HG02642 (cell line): ENCODE results near the gene AKAP3.

Experiments
- ATAC-seq: cut with Tn5 transposase; IDR thresholded peaks from one replicate; pipeline ENCODE4 v1.9.1; 2021; ENCODE audit warnings: mild to moderate bottlenecking; ENCODE audit not compliant: unreplicated experiment, poor library complexity

Gene AKAP3

DNA sequence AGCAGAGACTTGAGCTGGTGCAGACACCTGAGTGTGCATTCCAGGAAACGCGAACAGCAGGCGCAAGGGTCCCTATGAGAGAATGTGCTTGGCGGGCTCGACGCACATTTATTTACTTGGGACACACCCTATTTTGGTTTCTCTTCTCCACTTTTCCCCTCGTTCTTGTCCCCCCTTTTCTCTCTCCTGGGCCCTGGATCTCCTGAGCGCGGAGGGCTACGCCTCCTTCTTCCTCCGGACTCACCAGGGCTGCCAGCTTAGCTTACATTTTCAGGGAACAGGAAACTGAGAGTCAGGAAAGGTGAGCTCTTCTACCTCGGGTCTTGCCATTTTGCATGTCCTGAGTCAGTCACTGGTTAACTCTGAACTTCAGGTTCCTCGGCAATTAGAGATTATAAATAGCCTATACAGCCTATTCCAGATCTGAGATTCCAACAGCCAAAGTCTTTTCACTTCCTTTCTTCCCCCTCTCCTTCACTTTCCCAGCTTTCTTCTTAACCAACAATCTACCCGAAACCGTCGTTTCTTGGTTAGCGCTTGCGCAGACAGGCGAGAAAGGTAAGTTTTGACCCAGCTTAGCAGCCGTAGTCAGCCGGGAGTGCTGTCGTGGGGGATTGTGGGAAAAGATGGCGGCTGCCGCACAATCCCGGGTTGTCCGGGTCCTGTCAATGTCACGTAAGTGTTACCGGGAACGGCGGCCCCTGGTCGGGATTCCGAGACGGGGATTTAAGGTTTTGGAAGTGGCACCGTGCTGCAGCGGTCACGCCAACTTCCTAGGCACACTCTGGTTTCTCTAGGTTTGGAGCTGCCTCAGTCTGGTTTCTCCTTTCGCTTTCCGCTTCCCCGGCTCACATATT lies at the start of gene AKAP3, which contains the start of gene NDUFA9:
Gene AKAP3 (minus strand): TSS at position 551 of the 857 bp plus-strand sequence. CDS start 10,855 bp downstream, outside the sequence.
Gene NDUFA9 (plus strand): TSS at position 614 of the 857 bp plus-strand sequence. CDS start 13 bp downstream, at position 627.
- peak; percentile 89 for ATAC-seq

DNA sequence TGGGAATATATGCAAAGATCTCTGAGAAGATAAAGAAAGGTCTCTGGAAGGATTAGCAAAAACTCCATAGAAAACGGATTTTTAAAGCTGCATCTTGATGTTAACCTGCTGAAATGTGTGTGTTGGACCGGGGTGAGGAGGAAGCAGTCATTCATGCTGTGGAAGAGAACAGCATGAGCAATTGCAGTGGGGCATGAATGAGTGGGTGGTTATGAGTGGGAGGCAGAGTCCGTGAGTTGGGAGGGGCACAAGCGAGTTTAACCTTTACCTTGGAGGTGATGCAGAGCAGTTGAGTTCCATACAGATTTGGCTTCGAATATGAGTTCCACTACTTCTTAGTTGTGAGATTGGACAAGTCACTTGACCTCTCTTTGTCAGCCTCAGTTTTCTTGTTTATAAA lies 41.9 kb upstream of the AKAP3 start:
- no peak for ATAC-seq

DNA sequence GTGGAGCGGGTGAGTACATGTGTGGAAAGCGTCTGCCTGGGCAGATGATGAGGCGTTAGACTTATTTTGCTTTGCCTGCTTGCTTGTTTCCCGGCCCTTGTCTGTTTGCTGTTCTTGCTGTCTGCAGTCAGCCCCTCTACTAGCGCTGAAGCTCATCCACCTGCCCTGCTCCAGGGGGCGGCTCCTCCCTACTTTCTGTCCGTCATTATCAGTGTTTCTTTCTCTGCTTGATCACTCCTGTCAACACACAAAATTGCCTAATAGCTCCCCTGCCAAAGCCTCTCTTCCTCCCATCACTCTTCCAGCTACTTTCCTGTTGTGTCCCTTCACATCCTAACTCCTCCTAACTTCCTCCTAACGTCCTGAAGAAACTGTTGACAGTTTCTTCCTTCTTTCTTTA lies 36.5 kb upstream of the AKAP3 start:
- ATAC-seq: no peak

DNA sequence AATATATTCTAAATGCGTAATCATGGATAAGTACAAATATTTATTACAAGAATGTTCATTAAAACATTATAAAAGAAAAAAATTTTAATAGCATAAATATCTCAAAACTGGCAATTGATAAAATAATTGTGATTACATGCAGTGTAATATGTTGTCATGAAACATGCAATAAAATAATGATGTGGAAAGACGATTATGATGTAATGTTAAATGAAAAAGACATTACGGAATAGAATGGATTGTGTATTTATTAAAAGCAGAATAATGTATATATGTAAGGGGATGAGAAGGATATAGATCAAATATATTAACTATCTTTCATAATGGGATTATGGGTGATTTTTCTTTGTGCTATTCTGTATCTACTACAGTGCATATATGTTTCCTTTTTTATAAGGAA lies 32.9 kb upstream of the AKAP3 start:
- no peak for ATAC-seq

DNA sequence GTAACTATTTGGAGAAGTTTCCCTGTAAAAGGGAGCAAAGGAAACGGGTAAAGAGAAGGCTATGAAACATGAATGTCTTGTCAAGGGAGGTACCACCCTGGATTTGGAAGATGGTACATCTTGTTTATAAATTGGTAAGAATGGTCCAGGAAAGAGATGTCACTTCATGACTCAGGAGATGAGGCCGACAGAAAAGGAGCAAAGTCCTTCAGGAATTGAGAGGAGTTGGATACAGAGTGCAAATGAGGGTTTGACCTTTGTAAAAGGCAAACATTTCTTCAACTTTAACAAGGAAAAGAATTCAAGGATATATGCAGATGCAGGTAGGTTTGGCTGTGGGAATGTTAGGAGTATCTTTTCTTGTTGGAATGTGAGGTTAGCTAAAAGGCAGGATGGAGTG lies 30.9 kb upstream of the AKAP3 start:
- ATAC-seq: no peak

DNA sequence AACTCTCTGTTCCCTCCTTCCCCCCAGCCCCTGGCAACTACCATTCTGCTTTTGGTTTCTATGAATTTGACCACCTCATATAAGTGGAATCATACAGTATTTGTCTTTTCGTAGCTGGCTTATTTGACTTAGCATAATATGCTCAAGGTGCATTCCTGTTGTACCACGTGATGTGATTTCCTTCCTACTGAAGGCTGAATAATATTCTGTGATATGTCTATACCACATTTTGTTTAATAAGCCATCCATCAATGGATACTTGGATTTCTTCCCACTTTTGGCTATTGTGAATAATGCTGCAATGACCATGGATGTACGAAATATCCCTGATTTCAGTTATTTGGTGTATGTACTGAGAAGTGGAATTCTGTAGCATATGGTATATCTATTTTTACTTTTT lies 16.4 kb upstream of the AKAP3 start:
- no peak for ATAC-seq

DNA sequence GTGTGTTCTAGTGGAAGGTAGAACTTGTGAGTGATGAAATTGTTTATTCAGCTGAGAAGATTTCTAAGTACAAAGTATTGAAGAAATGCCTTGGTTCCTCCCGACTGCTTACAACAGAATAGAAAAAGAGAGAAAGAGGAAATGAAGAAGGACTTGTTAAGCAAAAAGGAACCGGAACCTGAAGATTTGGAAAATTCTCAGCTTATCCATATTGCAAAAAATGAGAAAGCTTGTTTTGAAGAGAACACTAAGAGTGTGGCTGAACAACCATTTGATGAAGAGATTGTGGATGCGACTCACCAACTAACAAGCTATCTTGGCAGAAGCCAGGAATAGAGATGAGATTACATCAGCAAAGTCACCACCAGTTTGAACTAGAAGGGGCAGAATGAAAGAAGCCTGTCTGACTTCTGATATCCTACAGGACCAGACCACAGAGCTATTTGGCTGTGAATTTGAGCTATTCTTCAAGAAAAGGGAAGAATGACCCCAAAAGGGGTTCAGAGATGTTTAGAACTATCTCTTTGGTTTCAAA lies 15.2 kb upstream of the AKAP3 start:
- no peak for ATAC-seq

DNA sequence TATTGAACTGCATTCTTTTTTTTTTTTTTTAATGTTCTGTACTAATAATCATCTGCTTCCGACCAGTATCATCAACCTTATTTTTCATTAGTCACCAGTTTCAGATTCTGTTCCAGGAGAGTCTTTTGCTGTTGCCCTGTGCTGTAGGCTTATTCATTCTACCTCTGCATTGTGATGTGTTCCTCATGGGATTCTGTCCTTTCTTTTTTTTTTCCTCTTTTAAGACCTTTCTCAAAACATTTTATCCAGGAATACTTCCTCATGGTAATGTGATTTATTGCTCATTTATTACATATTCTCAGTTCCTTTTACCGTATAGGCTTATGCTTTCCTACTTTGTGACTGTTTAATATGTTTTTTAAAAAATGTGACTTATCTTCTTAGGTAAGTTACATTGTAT lies 4.8 kb upstream of the AKAP3 start:
- ATAC-seq: no peak

DNA sequence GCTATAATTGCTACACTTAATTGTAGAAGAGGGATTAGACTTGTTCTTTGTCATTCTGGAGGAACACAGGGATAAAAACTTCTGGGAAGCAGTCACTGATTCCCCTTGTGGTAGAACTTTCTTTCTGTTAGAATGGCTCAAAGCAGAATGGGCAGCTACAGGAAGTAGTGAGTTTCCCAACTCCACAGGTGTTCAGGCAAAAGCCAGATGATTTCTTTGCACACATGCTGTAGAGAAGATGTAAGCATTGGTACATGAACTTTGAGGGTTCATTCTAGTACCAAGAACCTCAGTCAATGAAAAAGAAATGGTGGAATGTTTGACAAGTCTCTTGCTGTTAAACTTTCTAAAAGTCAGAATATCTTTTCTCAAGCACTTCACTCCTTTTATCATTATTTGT lies 4.4 kb upstream of the AKAP3 start:
- ATAC-seq: no peak

DNA sequence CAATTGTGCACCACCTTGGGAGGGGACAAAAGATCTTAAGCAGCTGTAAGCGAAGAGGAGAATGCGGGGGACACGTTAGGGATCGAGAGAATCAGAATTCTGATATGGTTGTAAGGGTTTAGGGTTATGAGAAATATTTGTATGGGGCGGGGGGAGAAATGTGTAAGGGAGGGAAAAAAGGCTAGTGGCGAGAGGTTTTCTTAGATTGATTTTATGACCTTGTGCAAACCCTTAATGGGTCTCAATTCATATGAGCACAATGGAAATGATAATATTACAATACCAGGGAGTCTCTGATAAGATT lies 459 bp upstream of the AKAP3 start:
- no peak for ATAC-seq

DNA sequence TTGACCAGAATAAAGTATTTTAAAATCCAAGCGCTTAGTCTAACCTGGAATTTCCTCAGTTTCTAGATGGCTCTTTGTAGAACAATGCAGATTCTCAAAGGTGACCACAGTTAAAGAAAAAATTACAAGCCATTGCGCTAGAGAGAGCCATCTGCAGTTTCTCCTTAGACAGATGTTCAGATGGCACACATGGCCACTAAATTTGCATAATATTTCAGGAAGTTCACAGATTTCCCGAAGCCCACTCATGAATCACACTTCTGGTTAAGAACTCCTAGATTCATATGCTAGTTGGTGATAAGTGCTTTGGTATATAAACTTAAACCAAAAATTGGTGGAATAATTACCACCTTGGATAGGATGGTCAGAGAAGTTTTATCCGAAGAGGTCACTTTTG lies 749 bp downstream of the AKAP3 start:
- no peak for ATAC-seq

DNA sequence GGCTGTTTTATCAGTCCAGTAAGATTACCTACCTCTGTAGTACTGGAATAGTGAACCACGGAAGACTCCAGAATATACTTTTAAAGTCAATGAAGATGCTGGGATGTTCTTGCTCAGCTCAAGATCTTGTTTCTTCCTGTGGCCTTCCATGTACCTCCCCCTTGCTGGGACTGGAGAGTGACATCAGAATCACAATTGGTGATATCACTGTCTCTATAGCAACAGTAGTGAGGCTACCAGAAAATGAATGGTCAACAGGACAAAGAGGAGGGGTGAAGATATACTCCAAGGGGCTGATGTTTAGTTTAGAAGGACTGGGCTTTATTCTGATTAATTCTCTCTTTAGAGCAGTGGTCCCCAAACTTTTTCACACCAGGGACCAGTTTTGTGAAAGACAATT lies 3.8 kb downstream of the AKAP3 start:
- ATAC-seq: no peak

DNA sequence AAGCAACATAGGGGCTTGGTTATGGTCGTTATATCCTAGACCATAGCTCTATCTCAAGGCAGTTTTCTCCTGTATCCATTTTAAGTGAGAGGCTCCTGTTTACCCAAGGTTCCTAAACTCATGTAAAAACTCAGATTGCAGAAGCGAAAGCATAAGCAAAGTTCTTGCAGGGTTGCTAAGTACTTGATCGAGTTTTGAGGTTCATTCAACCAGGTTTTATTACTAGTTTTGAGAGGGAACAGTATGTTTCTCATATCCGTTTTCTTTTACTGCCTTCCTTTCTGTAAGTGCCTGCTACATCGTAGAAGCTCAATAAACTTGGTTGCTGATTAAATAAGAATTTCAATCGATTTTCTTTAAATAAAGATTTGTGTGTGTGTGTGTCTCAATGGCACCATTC lies 5.1 kb downstream of the AKAP3 start:
- ATAC-seq: no peak

DNA sequence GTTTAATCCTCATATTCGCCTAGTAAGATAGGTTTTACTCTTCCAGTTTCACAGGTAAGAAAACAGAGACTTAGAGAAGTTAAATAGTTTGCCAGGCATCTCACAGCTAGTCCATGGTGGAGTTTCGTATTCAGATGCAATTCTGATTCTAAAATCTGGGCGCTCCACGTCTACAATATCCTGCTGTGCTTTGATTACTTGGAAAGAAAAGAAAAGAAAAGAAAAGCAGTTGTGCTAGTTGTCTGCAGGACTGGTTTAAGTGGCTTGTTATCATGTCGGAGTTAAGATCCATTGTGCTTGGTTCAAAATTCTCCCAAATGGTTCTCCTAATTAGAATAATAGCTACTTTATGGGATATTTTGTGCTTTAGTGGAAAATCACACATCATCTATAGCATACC lies 18.6 kb downstream of the AKAP3 start:
- no peak for ATAC-seq

DNA sequence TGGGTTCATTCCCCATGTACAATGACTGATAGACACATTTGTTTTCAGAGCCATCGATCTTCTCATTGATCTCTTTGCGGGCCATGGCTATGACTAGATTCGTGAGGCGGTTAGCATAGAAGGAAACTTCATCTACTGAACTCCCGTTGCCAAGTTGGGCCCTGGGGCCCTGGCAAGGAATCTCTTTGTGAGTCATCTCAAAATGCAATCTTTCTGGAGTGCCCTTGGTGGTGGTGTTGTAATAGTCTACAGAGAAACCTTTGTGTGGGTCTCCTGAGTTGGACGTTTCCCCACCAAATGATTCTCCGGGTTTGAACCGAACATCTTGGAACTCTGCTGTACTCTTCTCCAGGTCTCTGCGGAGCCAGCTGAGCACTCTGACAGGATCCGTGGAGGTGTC lies 20.4 kb downstream of the AKAP3 start:
- ATAC-seq: no peak

DNA sequence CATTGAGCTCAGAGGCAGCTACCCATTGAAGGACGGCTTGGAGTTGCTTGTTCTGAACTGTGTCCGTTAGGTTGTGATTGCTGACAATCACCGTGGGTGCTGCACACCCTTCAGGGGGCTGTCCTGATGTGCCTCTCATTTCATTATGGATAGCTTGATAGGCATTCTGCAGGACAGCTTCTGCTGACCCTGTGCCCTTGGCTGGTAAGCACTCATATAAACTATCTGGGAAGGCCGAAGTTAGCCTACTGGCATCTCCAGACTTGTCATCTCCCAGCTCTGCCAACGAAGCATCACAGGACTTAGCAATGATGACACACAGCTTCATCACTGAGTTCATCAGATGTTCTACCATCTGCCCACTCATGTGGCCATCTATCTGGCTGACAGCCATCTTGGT lies 22.3 kb downstream of the AKAP3 start:
- ATAC-seq: no peak

DNA sequence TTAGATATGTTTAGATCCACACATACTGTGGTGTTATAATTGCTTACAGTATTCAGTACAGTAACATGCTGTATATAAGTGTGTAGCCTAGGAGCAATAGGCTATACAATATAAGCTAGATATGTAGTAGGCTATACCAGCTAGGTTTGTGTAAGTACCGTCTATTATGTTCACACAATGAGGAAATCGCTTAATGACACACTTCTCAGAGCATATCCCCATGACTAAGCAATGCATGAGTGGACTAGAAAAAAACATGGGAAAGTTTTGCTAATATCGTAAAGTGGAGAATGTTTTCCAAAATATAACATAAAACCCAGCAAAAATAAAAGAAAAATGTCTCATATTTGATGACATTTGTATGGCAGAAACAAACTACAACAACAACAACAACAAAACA lies 27.3 kb downstream of the AKAP3 start:
- no peak for ATAC-seq

DNA sequence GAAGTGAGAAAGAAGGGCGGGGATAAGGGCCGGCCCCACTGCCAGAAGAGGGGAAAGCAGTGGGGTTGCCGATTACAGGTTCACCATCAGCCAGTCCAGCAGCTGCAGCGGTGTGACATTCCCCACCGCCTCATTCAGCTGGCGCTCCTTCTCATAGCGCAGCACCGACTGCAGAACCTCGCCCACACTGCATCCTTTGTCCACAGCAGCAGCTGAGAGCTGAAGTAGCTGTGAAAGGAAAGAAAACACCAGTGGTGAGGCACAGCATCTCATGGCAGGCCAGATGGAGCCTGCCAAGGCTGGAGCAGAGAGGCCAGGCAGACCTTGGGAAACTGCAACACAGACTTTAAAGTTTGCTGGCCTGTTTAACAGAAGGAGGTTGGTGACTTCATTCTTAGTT lies 33.2 kb downstream of the AKAP3 start:
- ATAC-seq: no peak

DNA sequence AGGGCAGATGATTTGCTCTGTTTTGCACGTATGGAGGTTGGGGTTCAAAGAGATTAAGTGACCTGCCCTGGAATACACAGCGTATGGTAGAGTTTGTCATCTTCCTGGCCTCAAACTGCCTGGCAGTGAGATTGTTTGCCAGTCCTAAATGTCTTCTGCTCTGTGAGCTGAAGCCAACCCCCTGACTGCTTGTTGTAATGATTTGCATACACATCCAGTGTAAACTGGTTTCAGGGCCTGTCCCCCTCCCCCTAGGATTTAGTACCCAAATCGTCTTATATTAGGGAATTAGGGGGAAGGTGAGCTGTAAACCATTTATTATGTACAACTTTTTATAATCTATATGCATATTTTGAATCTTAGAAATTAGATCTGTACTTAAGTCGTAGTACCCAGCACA lies 38.4 kb downstream of the AKAP3 start:
- ATAC-seq: no peak

DNA sequence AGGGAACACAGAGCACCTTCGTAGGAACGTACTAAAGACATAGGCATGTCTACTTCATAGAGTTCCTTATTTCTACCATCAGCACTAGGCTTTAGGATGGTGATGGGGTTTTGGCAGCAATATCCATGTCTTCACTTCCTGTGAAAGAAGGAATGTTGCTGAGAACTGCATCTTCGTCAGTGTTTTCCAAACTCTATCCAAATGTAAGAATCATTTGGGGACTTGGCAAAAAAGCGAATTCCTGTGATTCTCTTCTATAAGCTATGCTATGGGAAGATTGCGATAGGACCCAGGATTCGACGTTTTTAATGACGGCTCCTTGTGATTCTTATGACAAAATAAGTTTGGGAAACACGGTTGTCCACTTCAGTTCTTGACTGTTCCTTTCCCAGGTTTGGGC lies 39.8 kb downstream of the AKAP3 start:
- no peak for ATAC-seq

DNA sequence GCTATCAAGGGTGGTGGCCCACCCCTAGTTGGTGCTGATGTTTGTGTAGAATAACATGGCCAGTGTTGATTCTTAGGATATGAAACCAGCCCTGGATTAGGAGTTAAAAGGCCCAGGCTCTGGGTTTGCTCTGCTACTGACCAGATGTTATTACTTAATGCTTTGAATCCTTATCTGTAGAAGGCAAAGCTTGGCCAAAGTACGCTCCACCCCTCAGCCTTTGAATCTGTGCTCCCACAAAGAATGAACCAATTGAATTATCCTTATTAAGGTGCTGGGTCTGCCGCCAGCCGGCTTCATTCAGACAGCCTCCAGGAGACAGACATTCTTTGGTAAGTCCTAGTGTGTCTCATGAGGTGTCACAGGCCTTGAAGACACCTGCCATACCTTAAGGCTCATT lies 41.8 kb downstream of the AKAP3 start:
- ATAC-seq: no peak

DNA sequence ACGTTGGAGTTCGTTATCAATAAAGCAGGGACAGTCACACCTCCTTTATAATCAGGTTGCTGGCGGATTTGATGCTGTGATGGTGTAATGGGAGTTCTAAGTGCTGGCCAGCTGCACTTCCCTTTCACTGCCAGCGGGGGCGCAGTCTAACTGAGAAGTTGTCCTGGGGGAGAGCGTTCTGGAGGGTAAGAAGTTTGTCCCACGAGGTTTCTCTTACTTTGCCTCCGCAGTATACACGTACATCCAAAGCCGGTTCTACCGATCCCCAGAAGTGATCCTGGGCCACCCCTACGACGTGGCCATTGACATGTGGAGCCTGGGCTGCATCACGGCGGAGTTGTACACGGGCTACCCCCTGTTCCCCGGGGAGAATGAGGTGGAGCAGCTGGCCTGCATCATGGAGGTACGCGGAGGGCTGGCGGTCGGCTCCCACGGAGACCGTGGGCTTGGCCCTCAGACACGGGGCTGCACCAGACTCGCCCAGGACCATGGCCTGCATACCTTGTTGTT lies 44.1 kb downstream of the AKAP3 start:
- peak; percentile 92 for ATAC-seq
